Activated CD4-positive, CD25-positive, alpha-beta regulatory T cell (primary cell): ENCODE measurements around the gene BOC.

Source experiments
- DNase-seq, 4 experiments: peaks; one replicate each; lab custom pipeline; 2025; lab: John Stamatoyannopoulos, UW

The BOC gene

GRCh38 chr3:113251817-113252216, 40.5 kb downstream of the BOC start:
- DNase-seq: no peak

GRCh38 chr3:113252553-113252952, 41.2 kb downstream of the BOC start:
- DNase-seq: no peak

GRCh38 chr3:113253702-113254101, 42.3 kb downstream of the BOC start:
- DNase-seq: no peak

- no peak for DNase-seq
Measured at GRCh38 chr3:113254171-113254947, 43.0 kb downstream of the BOC start.

GRCh38 chr3:113255100-113255853, 43.9 kb downstream of the BOC start:
- no peak for DNase-seq

- DNase-seq: no peak
Measured at GRCh38 chr3:113255854-113256615, 44.7 kb downstream of the BOC start.

GRCh38 chr3:113258361-113258760, 47.0 kb downstream of the BOC start:
- DNase-seq: no peak

GRCh38 chr3:113259196-113259595, 47.8 kb downstream of the BOC start:
- DNase-seq: no peak

GRCh38 chr3:113261063-113261625, 49.8 kb downstream of the BOC start:
- DNase-seq: no peak

- no peak for DNase-seq
Measured at GRCh38 chr3:113261626-113262303, 50.4 kb downstream of the BOC start.

GRCh38 chr3:113262304-113262665, 50.9 kb downstream of the BOC start:
- DNase-seq: no peak

GRCh38 chr3:113263020-113263419, 51.7 kb downstream of the BOC start:
- no peak for DNase-seq

- no peak for DNase-seq
Measured at GRCh38 chr3:113263778-113264177, 52.4 kb downstream of the BOC start.

GRCh38 chr3:113264283-113265131, 53.1 kb downstream of the BOC start:
- no peak for DNase-seq

- DNase-seq: no peak
Measured at GRCh38 chr3:113265231-113265630, 53.9 kb downstream of the BOC start.

- DNase-seq: no peak
Measured at GRCh38 chr3:113266738-113267137, 55.4 kb downstream of the BOC start.

GRCh38 chr3:113268311-113268710, 57.0 kb downstream of the BOC start:
- no peak for DNase-seq

GRCh38 chr3:113268942-113269341, 57.6 kb downstream of the BOC start:
- no peak for DNase-seq

- DNase-seq: no peak
Measured at GRCh38 chr3:113269661-113270060, 58.3 kb downstream of the BOC start.

GRCh38 chr3:113270068-113270467, 58.7 kb downstream of the BOC start:
- no peak for DNase-seq

- no peak for DNase-seq
Measured at GRCh38 chr3:113270786-113271185, 59.4 kb downstream of the BOC start.
